Raji (cell line): Measurements from ENCODE around the gene CNPPD1.

Source experiments
- POLR2A ChIP-seq: IDR thresholded peaks from 2 replicates; pipeline ENCODE4 v1.6.1; 2011; ENCODE audit warnings: low read depth, low read length, control low read depth; ENCODE audit not compliant: insufficient read depth

The CNPPD1 gene

GRCh38 chr2:219213486-219214071 is 36.9 kb upstream of the CNPPD1 start:
- TF ChIP-seq POLR2A, result no peak

DNA sequence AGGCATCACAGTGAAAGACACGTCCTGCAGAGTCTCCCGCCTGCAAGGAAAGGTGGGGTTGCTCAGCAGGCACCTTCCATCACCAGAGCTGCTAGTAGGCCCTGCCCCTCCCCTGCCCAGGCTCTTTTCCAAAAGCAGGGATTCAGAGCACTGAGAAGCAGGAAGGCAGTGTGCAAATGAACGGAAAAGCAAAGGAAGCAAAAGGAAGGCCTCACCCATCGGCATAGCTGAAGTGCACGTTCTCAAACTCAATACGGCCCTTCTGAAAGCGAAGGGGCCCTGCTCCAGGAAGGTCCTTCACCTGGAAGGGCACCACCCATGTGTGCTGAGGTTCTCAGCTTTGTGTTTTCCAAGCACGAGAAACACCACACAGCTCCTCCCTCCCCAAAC is 36.3 kb upstream of the CNPPD1 start:
- TF ChIP-seq POLR2A, result no peak

DNA sequence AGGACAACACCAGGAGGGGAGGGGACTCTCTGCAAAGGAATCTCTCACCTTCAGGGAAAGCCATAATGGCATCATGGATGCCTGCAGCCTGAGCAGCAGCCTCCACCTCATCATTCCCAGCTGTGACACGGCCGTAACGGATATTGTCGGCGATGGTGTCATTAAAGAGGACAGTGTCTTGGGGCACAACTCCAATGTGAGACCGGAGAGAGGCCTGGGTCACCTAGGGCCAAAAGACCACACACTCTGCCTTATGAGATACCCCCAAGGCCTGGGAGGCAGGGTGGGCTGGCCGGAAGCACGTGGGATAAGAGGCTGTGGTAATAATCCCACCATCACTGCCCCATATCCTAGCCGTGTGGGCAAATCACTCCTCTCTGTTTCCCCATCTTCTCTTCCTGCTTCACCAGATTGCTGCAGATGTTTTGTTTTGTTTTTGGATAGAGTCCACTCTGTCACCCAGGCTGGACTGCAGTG is 34.2 kb upstream of the CNPPD1 start:
- no peak for TF ChIP-seq POLR2A

GRCh38 chr2:219210196-219210885 is 33.6 kb upstream of the CNPPD1 start:
- TF ChIP-seq POLR2A, result no peak

GRCh38 chr2:219209236-219210195 is 32.8 kb upstream of the CNPPD1 start:
- TF ChIP-seq POLR2A, result no peak

DNA sequence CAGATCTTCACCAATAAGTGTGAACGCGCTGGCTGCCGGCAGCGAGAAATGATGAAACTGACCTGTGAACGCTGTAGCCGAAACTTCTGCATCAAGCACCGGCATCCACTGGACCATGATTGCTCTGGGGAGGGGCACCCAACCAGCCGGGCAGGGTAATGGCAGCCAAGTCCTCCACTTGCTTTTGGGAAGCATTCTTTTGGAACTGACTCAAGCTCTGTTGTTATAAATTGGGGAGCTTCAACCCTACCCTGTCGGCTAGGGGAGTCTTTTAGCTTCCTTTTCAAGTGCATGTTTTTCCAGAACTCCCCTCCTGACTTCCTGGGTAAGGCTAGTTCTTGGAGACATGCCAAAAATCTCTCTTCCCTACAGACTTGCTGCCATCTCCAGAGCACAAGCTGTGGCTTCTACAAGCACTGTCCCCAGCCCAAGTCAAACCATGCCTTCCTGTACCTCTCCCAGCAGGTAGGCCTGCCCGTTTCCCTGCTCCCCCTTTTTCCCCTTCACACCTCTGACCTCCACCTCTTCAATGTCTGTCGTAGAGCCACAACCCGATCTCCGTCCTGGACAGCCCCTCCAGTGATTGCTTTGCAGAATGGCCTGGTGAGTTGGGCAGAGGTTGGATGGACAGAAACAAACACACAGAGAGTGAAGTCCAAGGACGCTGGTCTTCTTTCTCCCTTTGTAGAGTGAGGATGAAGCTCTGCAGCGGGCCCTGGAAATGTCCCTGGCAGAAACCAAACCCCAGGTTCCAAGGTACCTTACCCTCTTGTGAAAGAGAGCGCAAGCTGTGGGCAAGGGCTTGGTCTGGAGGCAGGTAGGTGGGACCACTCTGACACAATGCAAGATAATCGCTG is 31.4 kb upstream of the CNPPD1 start:
- no peak for TF ChIP-seq POLR2A

DNA sequence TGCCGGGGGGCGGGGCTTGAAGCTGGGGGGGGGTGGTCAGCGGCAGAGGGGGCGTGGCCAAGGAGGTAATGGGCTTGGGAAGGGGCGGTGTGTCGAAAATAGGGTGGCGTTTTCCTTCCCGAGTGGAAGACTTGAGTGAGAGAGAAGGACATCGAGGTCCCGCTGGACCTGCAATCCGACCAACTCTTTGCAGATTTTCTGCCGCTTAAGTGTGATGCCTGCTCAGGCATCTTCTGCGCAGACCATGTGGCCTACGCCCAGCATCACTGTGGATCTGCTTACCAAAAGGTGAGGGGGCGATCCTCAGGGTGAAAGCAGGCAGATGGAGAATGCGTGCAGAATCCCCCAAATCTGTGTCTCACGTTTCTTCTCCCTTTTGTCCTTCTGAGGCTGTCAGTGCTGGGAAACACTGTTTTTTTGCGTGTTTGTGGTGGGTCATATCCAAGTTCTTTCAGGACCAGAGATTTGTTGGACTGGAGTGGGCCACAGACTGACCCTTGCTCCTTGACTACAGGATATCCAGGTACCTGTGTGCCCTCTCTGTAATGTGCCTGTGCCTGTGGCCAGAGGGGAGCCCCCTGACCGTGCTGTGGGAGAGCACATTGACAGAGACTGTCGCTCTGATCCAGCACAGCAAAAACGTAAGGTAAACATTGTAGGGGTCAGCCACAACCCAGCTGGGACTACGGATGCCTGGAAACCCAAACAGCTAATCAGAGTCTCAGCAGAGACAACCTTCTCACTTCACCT is 30.6 kb upstream of the CNPPD1 start:
- TF ChIP-seq POLR2A, result no peak

DNA sequence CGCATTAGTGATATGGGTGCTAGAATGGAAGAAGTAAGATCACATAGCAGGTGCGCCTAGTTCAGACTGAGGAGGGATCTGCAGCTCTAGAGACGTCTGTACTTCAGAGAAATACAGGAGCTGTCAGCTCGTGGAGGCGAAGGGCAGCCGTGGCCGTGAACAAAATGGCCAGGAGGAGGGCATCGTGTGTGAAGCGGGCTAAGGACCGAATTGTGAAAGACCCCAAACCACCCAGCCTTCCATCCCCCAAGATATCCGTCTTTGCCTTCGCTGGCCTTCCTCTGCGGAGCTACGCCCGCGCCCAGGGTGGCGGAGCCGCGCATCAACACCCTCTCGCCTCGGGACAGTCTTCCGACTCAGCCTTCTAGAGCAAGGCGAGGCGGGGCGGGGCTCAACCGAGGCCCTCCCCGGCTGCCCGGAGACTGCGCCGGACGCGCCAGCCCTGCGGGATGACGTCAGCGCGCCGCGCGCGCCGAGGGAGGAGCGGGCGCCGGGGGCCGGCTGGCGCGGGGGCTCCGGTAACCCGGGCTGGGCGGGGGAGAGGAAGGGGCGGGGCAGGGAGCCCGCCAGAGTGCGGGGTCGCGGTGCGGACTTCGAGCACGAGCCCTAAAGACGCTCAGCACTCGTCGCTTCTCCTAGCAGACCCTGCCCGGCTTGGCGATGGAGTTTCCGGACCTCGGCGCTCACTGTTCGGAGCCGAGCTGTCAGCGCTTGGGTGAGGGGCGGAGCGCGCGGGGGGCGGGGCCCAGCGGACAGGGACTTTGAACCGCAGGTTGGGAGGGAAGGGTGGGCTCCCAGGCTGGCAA is 29.8 kb upstream of the CNPPD1 start, which contains the start of gene ZFAND2B:
Gene ZFAND2B, plus strand, starts transcription at position 455 of the 806 bp plus-strand sequence. Its CDS starts 206 bp downstream, at position 661.
- peak; percentile 99 for TF ChIP-seq POLR2A

- TF ChIP-seq POLR2A, result no peak
These were observed 29.2 kb upstream of the CNPPD1 start for GRCh38 chr2:219205981-219206327.

DNA sequence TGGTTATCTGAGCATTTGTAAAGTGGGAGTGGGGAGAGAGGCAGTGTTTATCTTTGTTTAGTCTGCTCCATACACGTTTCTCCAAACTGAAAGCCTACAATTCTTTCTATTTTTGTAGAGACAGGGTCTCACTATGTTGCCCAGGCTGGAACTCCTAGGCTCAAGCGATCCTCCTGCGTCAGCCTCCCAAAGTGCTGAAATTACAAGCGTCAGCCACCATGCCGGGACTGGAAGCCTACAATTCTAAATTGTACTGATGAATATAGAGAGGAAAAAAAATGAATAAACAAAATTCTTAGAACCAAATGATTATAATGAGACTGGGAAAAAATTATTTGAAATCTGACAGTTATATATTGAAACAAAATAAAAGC is 28.4 kb upstream of the CNPPD1 start:
- TF ChIP-seq POLR2A, result no peak

DNA sequence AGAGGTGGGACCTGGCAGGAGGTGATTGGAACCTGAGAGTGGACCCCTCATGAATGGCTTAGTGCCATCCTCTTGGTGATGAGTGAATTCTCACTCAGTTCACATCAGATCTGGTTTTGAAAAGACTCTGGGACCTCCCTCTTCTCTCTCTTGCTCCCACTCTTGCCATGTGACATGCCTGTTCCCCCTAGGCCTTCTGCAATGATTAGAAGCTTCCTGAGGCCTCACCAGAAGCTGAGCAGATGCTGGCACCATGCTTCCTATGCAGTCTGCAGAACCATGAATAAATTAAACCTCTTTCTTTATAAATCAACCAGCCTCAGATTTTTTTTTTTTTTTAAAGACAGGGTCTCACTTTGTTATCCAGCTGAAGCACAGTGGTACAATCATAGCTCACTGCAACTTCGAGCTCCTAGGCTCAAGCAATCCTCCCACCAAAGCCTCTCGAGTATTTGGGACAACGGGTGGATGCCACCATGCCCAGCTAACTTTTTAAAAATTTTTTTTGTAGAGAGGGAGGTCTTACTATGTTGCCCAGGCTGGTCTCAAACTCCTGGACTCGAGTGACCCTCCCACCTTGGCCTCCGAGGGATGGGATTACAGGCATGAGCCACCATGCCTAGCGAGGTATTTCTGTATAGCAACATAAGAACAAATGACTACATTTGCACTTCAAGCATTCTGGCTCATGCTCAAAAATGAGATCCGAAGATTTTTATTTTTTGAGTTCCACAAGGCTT is 27.9 kb upstream of the CNPPD1 start:
- TF ChIP-seq POLR2A, result no peak

DNA sequence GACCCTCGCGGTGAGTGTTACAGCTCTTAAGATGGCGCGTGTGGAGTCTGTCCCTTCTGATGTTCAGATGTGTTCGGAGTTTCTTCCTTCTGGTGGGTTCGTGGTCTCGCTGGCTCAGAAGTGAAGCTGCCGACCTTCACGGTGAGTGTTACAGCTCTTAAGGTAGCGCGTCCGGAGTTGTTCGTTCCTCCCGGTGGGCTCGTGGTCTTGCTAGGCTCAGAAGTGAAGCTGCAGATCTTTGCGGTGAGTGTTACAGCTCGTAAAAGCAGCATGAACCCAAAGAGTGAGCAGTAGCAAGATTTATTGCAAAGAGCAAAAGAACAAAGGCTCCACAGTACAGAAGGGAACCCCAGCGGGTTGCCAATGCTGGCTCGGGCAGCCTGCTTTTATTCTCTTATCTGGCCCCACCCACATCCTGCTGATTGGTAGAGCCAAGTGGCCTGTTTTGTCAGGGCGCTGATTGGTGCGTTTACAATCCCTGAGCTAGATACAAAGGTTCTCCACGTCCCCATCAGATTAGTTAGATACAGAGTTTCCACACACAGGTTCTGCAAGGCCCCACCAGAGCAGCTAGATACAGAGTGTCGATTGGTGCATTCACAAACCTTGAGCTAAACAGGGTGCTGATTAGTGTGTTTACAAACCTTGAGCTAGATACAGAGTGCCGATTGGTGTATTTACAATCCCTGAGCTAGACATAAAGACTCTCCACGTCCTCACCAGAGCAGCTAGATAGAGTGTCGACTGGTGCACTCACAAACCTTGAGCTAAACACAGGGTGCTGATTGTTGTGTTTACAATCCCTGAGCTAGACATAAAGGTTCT is 24.0 kb upstream of the CNPPD1 start:
- 0 out of 2 replicates have a peak, but pooled peaks have one; percentile 15 for TF ChIP-seq POLR2A
